HG03442 (cell line): ENCODE data around the gene EEFSEC.

Source experiments
- ATAC-seq: cut with Tn5 transposase; IDR thresholded peaks from one replicate; pipeline ENCODE4 v1.9.1; 2021; ENCODE audit warnings: mild to moderate bottlenecking, moderate library complexity; ENCODE audit not compliant: unreplicated experiment

The EEFSEC gene

DNA sequence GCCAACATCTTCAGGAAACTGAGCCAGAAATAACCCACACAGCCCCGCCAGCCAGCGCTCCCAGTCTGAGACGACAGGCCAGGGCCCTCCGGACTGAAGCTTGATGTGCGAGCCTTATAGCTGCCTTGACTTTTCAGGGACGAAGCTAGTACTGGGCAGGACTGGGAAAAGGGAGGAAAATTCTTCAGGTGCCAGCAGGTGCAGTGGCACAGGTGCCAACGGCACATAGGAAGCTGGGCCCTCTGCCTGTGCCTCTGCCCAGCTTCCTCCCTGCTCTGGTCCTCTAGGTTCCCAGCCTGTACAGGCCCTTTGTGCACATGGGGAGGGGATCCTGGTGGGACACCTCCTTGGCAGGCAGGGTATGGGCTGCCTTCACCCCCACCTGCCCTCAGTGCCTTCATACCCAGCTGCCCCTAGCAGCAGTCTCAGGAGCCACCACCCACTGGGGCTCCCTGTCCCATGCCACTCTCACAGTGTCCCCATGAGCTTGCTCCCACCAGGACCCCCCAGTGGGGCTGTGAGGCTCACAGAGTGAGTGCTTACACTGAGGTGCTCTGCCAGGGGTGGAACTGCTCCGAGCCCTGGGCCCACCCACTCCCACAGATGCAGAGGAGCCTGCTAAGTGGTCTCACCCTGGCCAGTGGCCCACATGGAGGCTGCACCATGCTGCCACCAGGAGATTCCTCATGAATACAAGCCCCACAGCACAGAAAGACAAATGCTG is 252.4 kb downstream of the EEFSEC start:
- no peak for ATAC-seq

- no peak for ATAC-seq
Measured at GRCh38 chr3:128407247-128407646, 254.0 kb downstream of the EEFSEC start.

GRCh38 chr3:128408012-128408692 is 254.9 kb downstream of the EEFSEC start:
- ATAC-seq = no peak

DNA sequence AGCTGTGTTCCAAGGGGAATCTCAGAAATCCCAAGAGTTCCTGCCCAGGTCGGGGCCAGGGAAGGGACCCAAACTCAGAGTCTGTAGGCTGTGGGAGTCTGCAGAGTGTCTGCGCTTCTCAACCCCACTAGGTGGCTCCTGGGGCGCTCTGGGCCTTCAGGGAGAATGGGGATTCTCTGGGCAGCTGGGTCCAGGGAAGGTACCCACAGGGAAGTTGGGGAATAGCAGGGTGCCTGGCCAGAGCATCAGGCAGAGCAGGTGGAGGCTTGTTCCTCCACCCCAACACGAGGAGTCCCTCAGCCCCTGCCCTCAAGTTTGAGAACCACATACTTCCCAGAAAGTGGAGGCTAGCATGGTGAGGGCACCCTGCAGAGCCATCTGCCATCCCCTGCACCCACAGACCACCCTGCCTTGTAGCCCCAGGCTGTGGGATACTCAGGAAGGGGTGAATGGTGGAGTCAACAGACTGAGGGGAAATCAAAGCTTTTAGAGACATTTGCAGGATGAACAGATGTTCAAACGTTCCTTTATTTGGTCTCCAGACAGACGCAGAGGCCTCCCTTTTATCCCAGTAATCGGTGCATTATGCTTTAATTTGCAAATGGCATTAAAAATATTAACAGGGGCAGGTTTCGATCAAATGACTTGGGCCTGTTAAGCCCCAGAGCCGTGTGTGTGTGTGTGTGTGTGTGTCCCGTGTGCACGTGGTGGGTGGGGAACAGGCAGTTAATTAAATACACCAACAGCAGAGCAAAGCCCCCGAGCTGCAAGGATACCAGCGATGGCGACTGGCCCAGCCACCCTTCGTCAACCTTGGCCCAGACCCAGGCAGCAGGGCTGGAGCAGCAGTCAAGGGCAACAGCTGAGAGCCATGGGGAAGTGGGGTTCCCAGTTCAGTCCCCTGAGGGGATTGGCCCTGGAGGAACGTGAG is 255.7 kb downstream of the EEFSEC start:
- ATAC-seq = no peak

GRCh38 chr3:128409624-128410581 is 256.6 kb downstream of the EEFSEC start:
- no peak for ATAC-seq

DNA sequence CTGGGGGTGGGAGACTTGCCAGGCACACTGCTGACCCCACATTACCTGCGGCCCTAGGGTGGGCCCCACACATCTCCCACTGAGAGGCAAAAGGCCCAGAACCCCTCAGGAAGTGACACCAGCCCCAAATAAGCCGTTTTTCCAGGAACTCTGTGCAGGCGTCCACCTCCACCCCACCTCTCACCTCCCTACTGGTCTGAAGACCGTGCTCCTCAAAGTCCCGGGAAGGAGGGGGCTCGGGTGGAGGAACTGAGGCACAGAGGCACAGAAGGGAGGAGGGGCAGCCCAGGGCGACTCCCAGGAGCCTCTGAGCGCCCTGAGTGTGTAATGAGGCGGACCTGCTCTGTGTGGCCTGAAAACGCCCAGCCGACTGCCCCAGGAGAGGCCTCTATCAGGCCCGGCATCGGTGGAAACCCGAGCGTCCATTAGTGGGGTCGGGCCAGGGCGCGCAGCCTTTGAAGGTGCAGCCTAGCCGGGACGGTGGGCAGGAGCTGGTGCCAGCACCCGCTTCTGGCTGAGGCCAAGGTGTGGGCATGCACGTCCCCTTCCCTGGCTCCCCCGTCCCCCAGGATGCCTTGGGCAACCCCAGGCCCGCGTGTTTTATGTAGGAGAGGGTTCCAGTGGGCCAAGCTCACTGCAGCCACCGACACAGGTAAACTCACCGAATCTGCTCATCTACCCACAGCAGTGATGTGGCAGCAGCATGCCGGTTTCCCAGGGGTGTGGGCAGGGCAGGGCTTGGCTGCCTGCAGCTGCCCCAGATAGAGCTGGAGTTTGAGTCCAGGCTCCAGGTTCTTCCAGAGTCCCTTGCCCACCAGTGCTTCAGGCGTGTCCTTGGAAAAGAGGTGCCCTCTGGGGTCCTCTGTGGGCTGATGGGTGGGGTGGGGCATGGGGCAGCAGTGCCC is 257.6 kb downstream of the EEFSEC start:
- no peak for ATAC-seq

DNA sequence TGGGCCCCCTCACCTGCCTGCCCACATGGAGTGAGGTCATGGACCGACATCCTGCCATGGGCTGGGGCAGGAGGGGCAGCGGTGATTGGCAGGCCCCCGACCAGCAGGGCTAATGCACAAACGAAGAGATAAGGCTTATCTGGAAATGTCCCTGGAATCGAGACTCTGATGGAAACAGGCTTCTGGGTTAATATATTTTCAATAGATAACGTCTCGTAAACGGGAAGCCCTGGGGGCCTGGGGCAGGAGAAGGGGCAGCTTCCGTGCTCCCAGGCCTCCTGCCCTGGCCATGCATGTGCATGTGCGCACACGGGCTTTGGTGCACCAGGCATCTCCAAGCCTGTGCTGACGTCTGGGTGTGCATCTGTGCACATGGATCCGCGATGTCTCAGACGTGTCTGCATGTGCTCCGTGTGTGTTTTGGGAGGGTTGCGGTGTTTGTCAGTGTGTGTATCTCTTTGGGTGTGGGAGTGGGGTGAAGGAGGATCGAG is 258.3 kb downstream of the EEFSEC start:
- ATAC-seq = no peak

GRCh38 chr3:128412180-128413002 is 259.1 kb downstream of the EEFSEC start:
- no peak for ATAC-seq

DNA sequence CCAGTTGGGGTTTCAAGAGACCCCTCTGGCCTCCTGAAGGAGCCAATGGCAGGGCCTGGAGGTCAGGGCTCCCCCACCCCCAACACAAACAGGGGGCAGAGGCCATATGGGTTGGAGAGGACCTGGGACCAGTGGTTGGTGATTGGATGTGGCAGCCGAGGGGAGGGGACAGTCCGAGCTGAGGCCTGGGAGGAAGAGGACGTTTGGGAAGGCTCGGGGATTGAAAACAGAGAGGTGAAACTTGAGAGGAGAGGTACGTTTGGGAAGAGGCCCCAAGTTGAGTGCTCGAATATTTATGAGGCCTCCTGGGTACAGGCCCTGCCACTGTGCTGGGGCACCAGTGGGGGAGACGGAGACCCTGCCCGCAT is 259.7 kb downstream of the EEFSEC start:
- ATAC-seq = no peak

DNA sequence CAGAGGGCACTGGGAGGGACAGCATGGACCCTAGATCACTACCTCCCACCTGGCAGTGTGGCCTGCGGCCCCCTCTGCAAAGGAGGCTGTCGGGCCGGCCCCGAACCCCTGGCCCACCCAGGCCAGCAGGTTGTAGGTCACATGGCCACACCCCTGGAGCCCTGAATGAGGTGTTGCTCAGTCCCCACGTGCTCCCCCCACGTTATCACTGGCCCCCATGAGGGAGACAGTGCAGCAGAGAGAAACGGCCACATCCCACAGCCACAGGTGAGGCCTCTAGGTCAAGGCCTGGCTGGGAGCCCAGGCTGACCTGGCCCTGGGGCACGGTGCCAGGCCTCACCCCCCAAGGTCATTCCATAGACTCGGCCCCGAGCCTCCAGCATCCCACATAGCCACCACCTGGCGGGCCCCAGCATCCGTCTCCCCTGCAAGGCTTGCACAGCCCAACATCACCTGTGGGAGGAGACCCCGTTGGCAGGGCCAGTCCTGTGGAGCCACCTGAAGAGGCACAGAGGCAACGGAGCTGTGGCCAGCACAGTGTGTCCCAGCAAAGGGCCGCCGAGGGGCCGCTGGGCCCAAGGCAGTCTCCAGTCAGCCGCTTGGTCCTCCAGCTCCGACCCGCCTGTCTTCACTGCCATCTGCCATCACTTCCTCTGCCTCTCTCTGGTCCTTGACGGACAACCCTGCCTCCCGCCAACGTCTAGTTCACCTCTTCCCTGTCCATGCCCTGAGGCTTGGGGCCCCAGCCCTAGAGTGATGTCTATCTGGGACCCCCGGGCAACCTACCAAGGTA is 260.3 kb downstream of the EEFSEC start:
- no peak for ATAC-seq

DNA sequence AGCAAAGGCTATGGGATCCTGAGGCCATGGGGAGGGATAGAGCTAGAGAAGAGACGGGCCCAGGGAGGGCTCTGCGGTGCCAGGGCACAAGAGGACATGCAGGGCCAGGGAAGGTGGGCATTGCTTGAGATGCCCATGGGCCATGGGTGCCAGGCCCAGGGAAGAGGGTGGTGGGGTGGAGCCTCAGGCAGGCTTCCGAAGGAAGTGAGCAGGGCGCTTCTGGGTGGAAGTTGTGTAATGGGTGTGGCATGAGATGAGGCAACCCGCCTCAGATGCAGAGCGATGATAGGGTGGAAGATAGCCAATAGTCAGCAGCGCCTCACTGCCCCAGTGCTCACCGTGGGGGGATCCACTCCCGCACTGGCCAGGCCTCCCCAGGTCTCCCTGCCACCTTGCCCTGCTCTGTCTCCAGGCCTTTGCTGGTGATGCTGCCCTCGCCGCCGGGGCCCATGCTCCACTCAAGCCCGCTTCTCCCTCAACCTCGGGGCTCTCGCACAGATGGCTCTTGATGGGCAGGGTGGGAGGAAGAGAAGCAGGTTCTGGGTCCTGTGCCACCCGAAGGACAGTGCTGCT is 262.0 kb downstream of the EEFSEC start:
- no peak for ATAC-seq

GRCh38 chr3:128415773-128416577 is 262.7 kb downstream of the EEFSEC start:
- ATAC-seq = no peak

GRCh38 chr3:128416578-128417211 is 263.4 kb downstream of the EEFSEC start:
- no peak for ATAC-seq

- no peak for ATAC-seq
Measured at GRCh38 chr3:128418900-128419299, 265.6 kb downstream of the EEFSEC start.

- ATAC-seq = no peak
Measured at GRCh38 chr3:128419311-128419710, 266.0 kb downstream of the EEFSEC start.

- no peak for ATAC-seq
Measured at GRCh38 chr3:128420289-128420688, 267.0 kb downstream of the EEFSEC start.
